Keratinocyte (primary cell): ENCODE results near the gene ACBD6.

Experiments
- EZH2 ChIP-seq: IDR thresholded peaks from one replicate; pipeline ENCODE4 v1.6.1; 2012; ENCODE audit warnings: inconsistent platforms, mild to moderate bottlenecking, low read length, moderate library complexity
- TF ChIP-seq, protein P1 (sequence below), 3 experiments: IDR thresholded peaks in 1 of 3; conservative IDR thresholded peaks in 1 of 3; optimal IDR thresholded peaks in 1 of 3; 2 replicates in 2 of 3; 3 replicates in 1 of 3; pipeline versions ENCODE3 to v1.5.1; 2011; ENCODE audit warnings: low read length in 3 of 3, mild to moderate bottlenecking in 3 of 3, moderate library complexity in 2 of 3, control low read depth in 1 of 3, inconsistent platforms in 1 of 3; ENCODE audit not compliant: insufficient read depth in 2 of 3; ENCODE audit errors: extremely low read depth in 1 of 3

GRCh38 chr1:180376253-180376652, 126.1 kb downstream of the ACBD6 start:
- TF ChIP-seq, protein P1, sequence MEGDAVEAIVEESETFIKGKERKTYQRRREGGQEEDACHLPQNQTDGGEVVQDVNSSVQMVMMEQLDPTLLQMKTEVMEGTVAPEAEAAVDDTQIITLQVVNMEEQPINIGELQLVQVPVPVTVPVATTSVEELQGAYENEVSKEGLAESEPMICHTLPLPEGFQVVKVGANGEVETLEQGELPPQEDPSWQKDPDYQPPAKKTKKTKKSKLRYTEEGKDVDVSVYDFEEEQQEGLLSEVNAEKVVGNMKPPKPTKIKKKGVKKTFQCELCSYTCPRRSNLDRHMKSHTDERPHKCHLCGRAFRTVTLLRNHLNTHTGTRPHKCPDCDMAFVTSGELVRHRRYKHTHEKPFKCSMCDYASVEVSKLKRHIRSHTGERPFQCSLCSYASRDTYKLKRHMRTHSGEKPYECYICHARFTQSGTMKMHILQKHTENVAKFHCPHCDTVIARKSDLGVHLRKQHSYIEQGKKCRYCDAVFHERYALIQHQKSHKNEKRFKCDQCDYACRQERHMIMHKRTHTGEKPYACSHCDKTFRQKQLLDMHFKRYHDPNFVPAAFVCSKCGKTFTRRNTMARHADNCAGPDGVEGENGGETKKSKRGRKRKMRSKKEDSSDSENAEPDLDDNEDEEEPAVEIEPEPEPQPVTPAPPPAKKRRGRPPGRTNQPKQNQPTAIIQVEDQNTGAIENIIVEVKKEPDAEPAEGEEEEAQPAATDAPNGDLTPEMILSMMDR (optimal IDR thresholded peaks at IDR 0.05 in 1 of 3, IDR thresholded peaks at IDR 0.05 in 1 of 3, conservative IDR thresholded peaks at IDR 0.05 in 1 of 3; ENCODE audit: extremely low read depth in 1 of 3, insufficient read depth in 2 of 3, low read length in 3 of 3): no peak
- no peak for TF ChIP-seq EZH2
